ENCODE data around the gene UBALD1.

UBALD1 gene

GRCh38 chr16:4572715-4573114 is 42.0 kb downstream of the UBALD1 start:
- TF ChIP-seq CSDC2 (CRISPR knock-in tag; IDR thresholded peaks at IDR 0.05), result no peak
- no peak for ATAC-seq

- ATAC-seq, result no peak
- TF ChIP-seq TSHZ2 (CRISPR knock-in tag; IDR thresholded peaks at IDR 0.05), result no peak
- TF ChIP-seq CSDC2 (CRISPR knock-in tag; IDR thresholded peaks at IDR 0.05), result no peak
- TF ChIP-seq BACH2 (CRISPR knock-in tag; IDR thresholded peaks at IDR 0.05; ENCODE audit: borderline replicate concordance), result no peak
- no peak for TF ChIP-seq ISL1 (CRISPR knock-in tag; IDR thresholded peaks at IDR 0.05)
- no peak for TF ChIP-seq ARNTL (CRISPR knock-in tag; IDR thresholded peaks at IDR 0.05; ENCODE audit: borderline replicate concordance, low read depth)
- TF ChIP-seq GLIS3 (CRISPR knock-in tag; IDR thresholded peaks at IDR 0.05), result no peak
- no peak for TF ChIP-seq CREB5 (CRISPR knock-in tag; IDR thresholded peaks at IDR 0.05; ENCODE audit: low read depth)
- TF ChIP-seq ZNF8 (CRISPR knock-in tag; IDR thresholded peaks at IDR 0.05), result no peak
- no peak for TF ChIP-seq POU6F1 (CRISPR knock-in tag; IDR thresholded peaks at IDR 0.05; ENCODE audit: borderline replicate concordance, low read depth)
- TF ChIP-seq PATZ1 (CRISPR knock-in tag; IDR thresholded peaks at IDR 0.05; ENCODE audit: borderline replicate concordance), result no peak
- no peak for TF ChIP-seq ESRRG (CRISPR knock-in tag; IDR thresholded peaks at IDR 0.05)
- TF ChIP-seq SNAI2 (CRISPR knock-in tag; IDR thresholded peaks at IDR 0.05), result no peak
- no peak for TF ChIP-seq TCF4 (CRISPR knock-in tag; IDR thresholded peaks at IDR 0.05; ENCODE audit: borderline replicate concordance)
- no peak for TF ChIP-seq PPARA (CRISPR knock-in tag; IDR thresholded peaks at IDR 0.05; ENCODE audit: borderline replicate concordance)
- TF ChIP-seq ZFP3 (CRISPR knock-in tag; IDR thresholded peaks at IDR 0.05), result no peak
These were observed 43.9 kb downstream of the UBALD1 start for GRCh38 chr16:4570688-4571321.

- no peak for ATAC-seq
- TF ChIP-seq ZC3H10 (CRISPR knock-in tag; IDR thresholded peaks at IDR 0.05), result no peak
- no peak for TF ChIP-seq PPARA (CRISPR knock-in tag; IDR thresholded peaks at IDR 0.05; ENCODE audit: borderline replicate concordance)
- no peak for TF ChIP-seq POU6F1 (CRISPR knock-in tag; IDR thresholded peaks at IDR 0.05; ENCODE audit: borderline replicate concordance, low read depth)
- TF ChIP-seq CSDC2 (CRISPR knock-in tag; IDR thresholded peaks at IDR 0.05), result no peak
- no peak for TF ChIP-seq ISL1 (CRISPR knock-in tag; IDR thresholded peaks at IDR 0.05)
These were observed 44.6 kb downstream of the UBALD1 start for GRCh38 chr16:4570086-4570485.

GRCh38 chr16:4566144-4566543 is 48.5 kb downstream of the UBALD1 start:
- TF ChIP-seq ISL1 (CRISPR knock-in tag; IDR thresholded peaks at IDR 0.05) (no peak), ZNF8 (CRISPR knock-in tag; IDR thresholded peaks at IDR 0.05) (no peak), ZFP30 (CRISPR knock-in tag; IDR thresholded peaks at IDR 0.05) (no peak), BACH2 (CRISPR knock-in tag; IDR thresholded peaks at IDR 0.05; ENCODE audit: borderline replicate concordance) (no peak), ESRRG (CRISPR knock-in tag; IDR thresholded peaks at IDR 0.05) (no peak), ZNF565 (CRISPR knock-in tag; conservative IDR thresholded peaks at IDR 0.05; ENCODE audit: low read depth) (no peak), CSRNP3 (CRISPR knock-in tag; IDR thresholded peaks at IDR 0.05) (no peak), PPARA (CRISPR knock-in tag; IDR thresholded peaks at IDR 0.05; ENCODE audit: borderline replicate concordance) (no peak), SNAI2 (CRISPR knock-in tag; IDR thresholded peaks at IDR 0.05) (no peak), ARNTL (CRISPR knock-in tag; IDR thresholded peaks at IDR 0.05; ENCODE audit: borderline replicate concordance, low read depth) (no peak), TCF4 (CRISPR knock-in tag; IDR thresholded peaks at IDR 0.05; ENCODE audit: borderline replicate concordance) (no peak), TOX (CRISPR knock-in tag; IDR thresholded peaks at IDR 0.05; ENCODE audit: borderline replicate concordance) (no peak), CREB5 (CRISPR knock-in tag; IDR thresholded peaks at IDR 0.05; ENCODE audit: low read depth) (no peak), ZNF70 (CRISPR knock-in tag; IDR thresholded peaks at IDR 0.05) (no peak), CSDC2 (CRISPR knock-in tag; IDR thresholded peaks at IDR 0.05) (no peak)
- no peak for ATAC-seq
